Prostate gland (tissue), 2 donors: Measurements from ENCODE around the gene C12orf75. TPM values are rescaled to one million over a fixed set of nuclear protein-coding genes. Genes with fewer than 3 reads are reported as not detected.
A peak's percentile ranks its signal among the peaks of the same experiment; 100 is the strongest.

Experiments used
- DNase-seq: peaks from one replicate; pipeline ENCODE4 v3.0.0-alpha.2; 2019; ENCODE audit warnings: low spot score
- H3K27ac ChIP-seq, 2 donors: fragments of 200-600 bp; sonication (generic); 2 replicates each; pipeline ENCODE4 v1.5.1; 2017 to 2019
- H3K27me3 ChIP-seq: fragments of 200-600 bp; sonication (generic); replicated peaks from 2 replicates; pipeline ENCODE4 v1.5.1; 2019; ENCODE audit not compliant: insufficient read depth
- H3K36me3 ChIP-seq, 2 donors: fragments of 200-600 bp; sonication (generic); 1 replicate in 1 of 2; 2 replicates in 1 of 2; pipeline versions ENCODE4 v1.5.1 to v1.8.1; 2017 to 2019
- H3K4me1 ChIP-seq: fragments of 200-600 bp; sonication (generic); replicated peaks from 2 replicates; pipeline ENCODE4 v1.5.1; 2019
- H3K4me3 ChIP-seq, 2 donors: fragments of 200-600 bp; sonication (generic); 2 replicates each; pipeline ENCODE4 v1.5.1; 2017 to 2019
- H3K9me3 ChIP-seq: fragments of 200-600 bp; sonication (generic); 2 replicates; pipeline ENCODE4 v1.5.1; 2017
- CTCF ChIP-seq, 4 experiments: fragments of 200-600 bp in 2 of 4; fragments of 450-650 bp in 2 of 4; sonication (generic) in 2 of 4; IDR thresholded peaks; 1 replicate in 3 of 4; 2 replicates in 1 of 4; pipeline ENCODE4 v1.5.1; 2016 to 2019; ENCODE audit warnings: antibody characterized with exemption in 4 of 4, mild to moderate bottlenecking in 2 of 4, moderate library complexity in 2 of 4
- POLR2A ChIP-seq: fragments of 450-650 bp; IDR thresholded peaks from one replicate; pipeline ENCODE4 v1.6.1; 2016; ENCODE audit warnings: antibody characterized with exemption, mild to moderate bottlenecking
- POLR2AphosphoS5 ChIP-seq: sonication (generic); formaldehyde crosslinking; IDR thresholded peaks from one replicate; pipeline ENCODE4 v1.6.1; 2017; ENCODE audit warnings: antibody characterized with exemption
- WGBS: methylation state at CpG from one replicate; pipeline ENCODE4 v1.1.5; 2018; 5-methylcytosine and 5-hydroxymethylcytosine counted together
- intact Hi-C: fragments of 100-400 bp; cut with DNase I; formaldehyde crosslinking; loops from one replicate; pipeline ENCODE4 v1.14.2; 2022
- total RNA-seq, 2 donors: library from RNA; depleted of rRNA; stranded (reverse); fragments of >200 nt; gene quantifications; one replicate each; pipeline ENCODE4 v1.1.0, GENCODE V29; 2016

Gene C12orf75
- total RNA-seq, 2 donors from 2014 or later, result 47.1 to 108 TPM

DNA sequence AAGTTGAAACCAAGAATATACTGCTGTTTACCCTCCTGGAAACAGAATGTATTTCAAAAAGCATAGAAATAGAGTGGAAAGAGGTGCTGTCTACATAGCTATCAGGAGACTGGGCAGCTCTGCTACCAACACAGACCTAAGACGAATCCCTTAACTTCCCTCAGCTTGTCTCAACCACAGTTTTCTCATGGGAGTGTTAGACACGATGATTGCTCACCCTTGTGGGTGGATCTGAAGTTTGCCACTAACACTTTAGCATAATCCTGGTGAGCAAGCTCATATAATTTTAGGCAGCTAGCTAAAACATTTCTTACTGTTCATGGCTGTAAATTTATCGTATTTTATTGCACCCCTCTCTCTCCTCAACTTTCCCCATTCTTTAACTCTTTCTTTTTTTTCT, 38.5 kb downstream of the C12orf75 start:
- no peak for TF ChIP-seq POLR2AphosphoS5
- no peak for TF ChIP-seq CTCF (IDR thresholded peaks at IDR 0.05)
- TF ChIP-seq POLR2A, result no peak
- Histone ChIP-seq H3K36me3 (no peaks in the 10 kb centered on the region), H3K4me3 (no peak overlapping the region), H3K9me3 (no peaks in the 10 kb centered on the region), H3K27me3 (no peaks in the 10 kb centered on the region), H3K4me1 (no peaks in the 10 kb centered on the region), H3K27ac (no peak overlapping the region)
- no peak for DNase-seq
- WGBS, result 64% methylated on average over 3 of the region's 3 CpGs
- intact Hi-C loops, result no loop called here

DNA sequence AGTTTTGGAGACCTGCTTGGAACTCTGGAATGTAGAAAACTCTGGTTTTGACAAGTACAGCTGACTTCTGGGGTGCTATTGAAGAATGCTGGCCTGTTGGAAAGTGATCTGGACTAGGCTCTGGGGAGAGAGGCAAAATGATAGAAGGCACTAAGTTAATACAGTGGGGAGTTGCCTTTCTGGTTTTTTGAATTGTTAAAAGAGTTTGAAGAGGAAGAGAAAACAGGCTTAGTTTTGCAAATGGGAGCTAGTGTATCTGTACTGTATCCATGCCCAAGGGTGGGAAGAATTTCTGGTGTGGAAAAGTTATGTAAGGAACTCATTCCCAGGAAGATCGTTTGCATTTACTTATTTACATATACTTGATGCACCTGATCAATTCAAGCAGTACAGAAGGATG, 43.8 kb downstream of the C12orf75 start:
- 93% methylated on average over 1 of the region's 1 CpG for WGBS
- TF ChIP-seq POLR2A (no peak), CTCF (IDR thresholded peaks at IDR 0.05) (no peak), POLR2AphosphoS5 (no peak)
- Histone ChIP-seq H3K4me1 (no peaks in the 10 kb centered on the region), H3K36me3 (no peaks in the 10 kb centered on the region), H3K27ac (no peak overlapping the region), H3K4me3 (no peak overlapping the region), H3K9me3 (no peaks in the 10 kb centered on the region), H3K27me3 (no peaks in the 10 kb centered on the region)
- no peak for DNase-seq
- intact Hi-C loops, result no loop called here

DNA sequence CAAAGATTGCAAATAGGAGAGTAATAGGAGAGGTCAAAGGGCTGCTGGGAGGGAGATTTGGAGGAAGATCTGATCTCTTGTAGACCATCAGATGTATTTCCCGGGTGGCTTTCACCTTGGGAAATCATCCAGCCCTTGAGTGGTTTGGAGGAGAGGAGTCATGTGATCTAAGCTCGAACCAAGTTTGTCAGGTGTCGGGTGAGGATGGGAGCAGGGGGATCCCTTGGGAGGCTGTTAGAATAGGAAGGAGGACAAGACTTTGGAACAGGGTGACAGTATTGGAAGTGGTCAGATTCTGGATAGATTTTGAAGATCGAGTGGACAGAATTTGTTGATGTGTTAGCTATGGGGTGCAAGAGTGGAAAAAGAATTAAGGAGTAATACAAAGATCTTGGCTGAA, 46.6 kb downstream of the C12orf75 start:
- intact Hi-C loops, result no loop called here
- Histone ChIP-seq H3K4me3 (no peak overlapping the region), H3K9me3 (no peaks in the 10 kb centered on the region), H3K4me1 (no peaks in the 10 kb centered on the region), H3K27me3 (no peaks in the 10 kb centered on the region), H3K36me3 (no peaks in the 10 kb centered on the region), H3K27ac (no peak overlapping the region)
- 86% methylated on average over 4 of the region's 4 CpGs for WGBS
- no peak for DNase-seq
- no peak for TF ChIP-seq POLR2A
- TF ChIP-seq POLR2AphosphoS5, result no peak
- TF ChIP-seq CTCF (IDR thresholded peaks at IDR 0.05), result no peak

- no peak for DNase-seq
- 92% methylated on average over 7 of the region's 7 CpGs for WGBS
- TF ChIP-seq CTCF (IDR thresholded peaks at IDR 0.05) (peak in 1 of 4 experiments; percentile 4), POLR2A (no peak), POLR2AphosphoS5 (no peak)
- Histone ChIP-seq H3K27ac (no peak overlapping the region), H3K36me3 (no peaks in the 10 kb centered on the region), H3K4me3 (no peak overlapping the region), H3K27me3 (no peaks in the 10 kb centered on the region), H3K4me1 (no peaks in the 10 kb centered on the region), H3K9me3 (no peaks in the 10 kb centered on the region)
- intact Hi-C loops, result no loop called here
Measured at GRCh38 chr12:105378911-105379310, 48.4 kb downstream of the C12orf75 start.

- H3K36me3 ChIP-seq, result no peaks in the 10 kb centered on the region
- no peaks in the 10 kb centered on the region for H3K27me3 ChIP-seq
- WGBS, result 24% methylated on average over 18 of the region's 18 CpGs
- H3K4me3 ChIP-seq, result peak overlapping the region in 1 of 2 donors; percentile 16
- H3K9me3 ChIP-seq, result no peaks in the 10 kb centered on the region
- TF ChIP-seq POLR2A, result no peak
- peak; percentile 69 to 85 (median 76) for TF ChIP-seq CTCF (IDR thresholded peaks at IDR 0.05)
- peak; percentile 57 for TF ChIP-seq POLR2AphosphoS5
- no peak overlapping the region for H3K27ac ChIP-seq
- intact Hi-C loops, result loop anchor here (5.0 kb wide), 3 partner anchors 106 to 276 kb away; partner anchors contain the start of genes APPL2 and WASHC4
- no peaks in the 10 kb centered on the region for H3K4me1 ChIP-seq
- DNase-seq, result peak; percentile 30
Measured at GRCh38 chr12:105382771-105383622, 52.5 kb downstream of the C12orf75 start.
